Measurements from ENCODE around the gene NDUFA13. TPM values are rescaled to one million over a fixed set of nuclear protein-coding genes. Genes with fewer than 3 reads are reported as not detected.

Gene NDUFA13
- polyA plus RNA-seq, 1 of the 3 experiments (the other 2 are of a cell fraction): 1,828 TPM

- no peak for TF ChIP-seq MXI1 (IDR thresholded peaks at IDR 0.05; ENCODE audit: low read depth, low read length)
- no peak for TF ChIP-seq USF1 (IDR thresholded peaks at IDR 0.05; ENCODE audit: borderline replicate concordance, low read depth)
- TF ChIP-seq RAD21 (IDR thresholded peaks at IDR 0.05; ENCODE audit: low read length): no peak
- no peak for TF ChIP-seq EZH2phosphoT487 (IDR thresholded peaks at IDR 0.05; ENCODE audit: borderline replicate concordance, low read depth)
- no peak; the same call in 1 of the 2 replicates for TF ChIP-seq RXRA (IDR thresholded peaks at IDR 0.05; ENCODE audit: borderline replicate concordance, low read depth)
- no peak for TF ChIP-seq USF2 (IDR thresholded peaks at IDR 0.05; ENCODE audit: borderline replicate concordance, low read depth, low read length)
- TF ChIP-seq CTCF (IDR thresholded peaks at IDR 0.05): no peak
- no peak for TF ChIP-seq NRF1 (IDR thresholded peaks at IDR 0.05; ENCODE audit: low read depth, low read length)
- TF ChIP-seq FOXM1 (IDR thresholded peaks at IDR 0.05; ENCODE audit: low read depth): no peak
- peak in 1 of 2 experiments; percentile 19; a peak in 1 of 4 replicates for TF ChIP-seq EP300 (IDR thresholded peaks at IDR 0.05; ENCODE audit: borderline replicate concordance in 1 of 2, low read depth in 1 of 2, low read length in 1 of 2)
- TF ChIP-seq GABPA (IDR thresholded peaks at IDR 0.05; ENCODE audit: low read depth): no peak
- no peak for TF ChIP-seq RCOR1 (IDR thresholded peaks at IDR 0.05; ENCODE audit: low read length)
- no peak for TF ChIP-seq ELF1 (IDR thresholded peaks at IDR 0.05)
- no peak for TF ChIP-seq GATA2 (CRISPR knock-in tag; IDR thresholded peaks at IDR 0.05)
Measured at GRCh38 chr19:19568802-19569756, 53.1 kb downstream of the NDUFA13 start (continued).

GRCh38 chr19:19570571-19570970 lies 54.5 kb downstream of the NDUFA13 start:
- no peak for TF ChIP-seq MXI1 (IDR thresholded peaks at IDR 0.05; ENCODE audit: low read depth, low read length)
- TF ChIP-seq SIN3A (IDR thresholded peaks at IDR 0.05; ENCODE audit: borderline replicate concordance, low read depth, low read length): no peak
- no peak for TF ChIP-seq FOSL2 (IDR thresholded peaks at IDR 0.05; ENCODE audit: borderline replicate concordance, low read depth)
- no peak for TF ChIP-seq EZH2phosphoT487 (IDR thresholded peaks at IDR 0.05; ENCODE audit: borderline replicate concordance, low read depth)
- TF ChIP-seq SMC3 (IDR thresholded peaks at IDR 0.05; ENCODE audit: low read depth, low read length): no peak
- no peak for TF ChIP-seq TCF12 (IDR thresholded peaks at IDR 0.05)
- TF ChIP-seq JUND (IDR thresholded peaks at IDR 0.05): no peak
- DNase-seq: no peak
- Histone ChIP-seq H3K36me3 (replicated peaks in 1 of 2; ENCODE audit: control insufficient read depth in 1 of 2, insufficient read depth in 2 of 2, low read length in 1 of 2) (no peaks in the 10 kb centered on the region), H3K27ac (ENCODE audit: low read depth in 2 of 2, low read length in 1 of 2) (no peak overlapping the region), H3K4me1 (ENCODE audit: control insufficient read depth in 1 of 2, insufficient read depth in 2 of 2, low read depth in 1 of 2, low read length in 1 of 2) (no peaks in the 10 kb centered on the region), H2AFZ (ENCODE audit: low read depth) (no peak overlapping the region), H3K9me3 (no peaks in the 10 kb centered on the region), H3K27me3 (ENCODE audit: insufficient read depth) (no peaks in the 10 kb centered on the region), H3F3A (replicated peaks; ENCODE audit: insufficient read depth) (no peaks in the 10 kb centered on the region), H3K9ac (no peak overlapping the region), H3K79me2 (ENCODE audit: insufficient read depth) (no peaks in the 10 kb centered on the region), H3K4me3 (ENCODE audit: low read depth in 2 of 2, low read length in 1 of 2) (no peak overlapping the region), H3K4me2 (no peak overlapping the region), H3K9me2 (no peaks in the 10 kb centered on the region), H4K20me1 (ENCODE audit: insufficient read depth) (no peaks in the 10 kb centered on the region)
- ChIA-PET CTCF (interaction anchor here (2.5 to 9.3 kb wide), 2 partner anchors 17 to 39 kb away, joined by 6 to 56 read pairs; no protein-coding TSS in a partner anchor), POLR2A (no interaction called here)
- WGBS (ENCODE audit: low lambda C conversion rate): 94% methylated on average over 10 of the region's 10 CpGs

Data from SK-N-SH (cell line).